ENCODE measurements around the gene PIP. TPM values are rescaled to one million over a fixed set of nuclear protein-coding genes. Genes with fewer than 3 reads are reported as not detected.

PIP gene
- total RNA-seq, 2 experiments from 2014 or later = not detected

GRCh38 chr7:143171697-143172096 lies 39.8 kb downstream of the PIP start:
- Histone ChIP-seq H3K4me1 (ENCODE audit: insufficient read depth, low read length) (no peaks in the 10 kb centered on the region), H3K27me3 (ENCODE audit: control insufficient read depth in 1 of 2, insufficient read depth in 2 of 2, low read length in 2 of 2) (no peaks in the 10 kb centered on the region), H3K9me3 (ENCODE audit: control insufficient read depth in 1 of 2, insufficient read depth in 1 of 2, low read length in 2 of 2) (peaks cover 0 to 5% of the 10 kb centered on the region in 2 experiments), H3K4me3 (ENCODE audit: low read length) (no peak overlapping the region), H3K27ac (ENCODE audit: low read depth in 1 of 2, low read length in 2 of 2) (no peak overlapping the region), H3K36me3 (ENCODE audit: insufficient read depth, low read length) (no peaks in the 10 kb centered on the region)
- intact Hi-C loops (cut with DNase I, micrococcal nuclease) = no loop called here
- Mint-ChIP-seq H3K27me3 (peaks cover 30% of the 10 kb centered on the region), H3K36me3 (ENCODE audit: low read depth) (peaks cover 4% of the 10 kb centered on the region), H3K9me3 (peaks cover 4% of the 10 kb centered on the region), H3K4me3 (no peak overlapping the region), H3K27ac (no peak overlapping the region), H3K4me1 (ENCODE audit: low read depth) (no peaks in the 10 kb centered on the region)
- no peak for ATAC-seq (ENCODE audit: poor library complexity)
- no peak for DNase-seq
- CTCF ChIA-PET = no interaction called here
- POLR2A ChIA-PET = no interaction called here
- TF ChIP-seq CTCF (IDR thresholded peaks at IDR 0.05) = no peak

GRCh38 chr7:143172354-143172753 lies 40.5 kb downstream of the PIP start:
- no peak overlapping the region for H3K27ac Mint-ChIP-seq
- intact Hi-C loops (cut with DNase I, micrococcal nuclease) = no loop called here
- Histone ChIP-seq H3K27ac (ENCODE audit: low read depth in 1 of 2, low read length in 2 of 2) (no peak overlapping the region), H3K27me3 (ENCODE audit: control insufficient read depth in 1 of 2, insufficient read depth in 2 of 2, low read length in 2 of 2) (no peaks in the 10 kb centered on the region), H3K36me3 (ENCODE audit: insufficient read depth, low read length) (no peaks in the 10 kb centered on the region), H3K4me1 (ENCODE audit: insufficient read depth, low read length) (no peaks in the 10 kb centered on the region), H3K4me3 (ENCODE audit: low read length) (no peak overlapping the region), H3K9me3 (ENCODE audit: control insufficient read depth in 1 of 2, insufficient read depth in 1 of 2, low read length in 2 of 2) (peaks cover 0 to 7% of the 10 kb centered on the region in 2 experiments)
- CTCF ChIA-PET = no interaction called here
- H3K27me3 Mint-ChIP-seq = peaks cover 27% of the 10 kb centered on the region
- no peak for TF ChIP-seq CTCF (IDR thresholded peaks at IDR 0.05)
- H3K4me3 Mint-ChIP-seq = no peak overlapping the region
- POLR2A ChIA-PET = no interaction called here
- ATAC-seq (ENCODE audit: poor library complexity) (no peak), DNase-seq (no peak)
- peaks cover 2% of the 10 kb centered on the region for H3K36me3 Mint-ChIP-seq (ENCODE audit: low read depth)
- H3K9me3 Mint-ChIP-seq = peaks cover 5% of the 10 kb centered on the region
- no peaks in the 10 kb centered on the region for H3K4me1 Mint-ChIP-seq (ENCODE audit: low read depth)

- Histone ChIP-seq H3K36me3 (ENCODE audit: insufficient read depth, low read length) (no peaks in the 10 kb centered on the region), H3K4me1 (ENCODE audit: insufficient read depth, low read length) (no peaks in the 10 kb centered on the region), H3K27ac (ENCODE audit: low read depth in 1 of 2, low read length in 2 of 2) (no peak overlapping the region), H3K4me3 (ENCODE audit: low read length) (no peak overlapping the region), H3K9me3 (ENCODE audit: control insufficient read depth in 1 of 2, insufficient read depth in 1 of 2, low read length in 2 of 2) (peaks cover 7 to 8% of the 10 kb centered on the region in 2 experiments), H3K27me3 (ENCODE audit: control insufficient read depth in 1 of 2, insufficient read depth in 2 of 2, low read length in 2 of 2) (no peaks in the 10 kb centered on the region)
- Mint-ChIP-seq H3K4me3 (no peak overlapping the region), H3K9me3 (peaks cover 7% of the 10 kb centered on the region), H3K27ac (no peak overlapping the region), H3K27me3 (peaks cover 5% of the 10 kb centered on the region), H3K4me1 (ENCODE audit: low read depth) (no peaks in the 10 kb centered on the region), H3K36me3 (ENCODE audit: low read depth) (no peaks in the 10 kb centered on the region)
- POLR2A ChIA-PET = no interaction called here
- no peak for TF ChIP-seq CTCF (IDR thresholded peaks at IDR 0.05)
- intact Hi-C loops (cut with DNase I, micrococcal nuclease) = no loop called here
- ATAC-seq (ENCODE audit: poor library complexity) (no peak), DNase-seq (no peak)
- CTCF ChIA-PET = no interaction called here
Observed at GRCh38 chr7:143176128-143176527, 44.3 kb downstream of the PIP start.

Data from CD4-positive, alpha-beta T cell (primary cell).